ENCODE results near the gene RSPH4A.

GRCh38 chr6:116676021-116676420, 59.7 kb downstream of the RSPH4A start:
- no peak for TF ChIP-seq CTCF (IDR thresholded peaks at IDR 0.05; ENCODE audit: insufficient read depth, low read length)
- TF ChIP-seq POLR2AphosphoS5 (IDR thresholded peaks at IDR 0.05; ENCODE audit: low read depth): no peak
- TF ChIP-seq, protein P1, sequence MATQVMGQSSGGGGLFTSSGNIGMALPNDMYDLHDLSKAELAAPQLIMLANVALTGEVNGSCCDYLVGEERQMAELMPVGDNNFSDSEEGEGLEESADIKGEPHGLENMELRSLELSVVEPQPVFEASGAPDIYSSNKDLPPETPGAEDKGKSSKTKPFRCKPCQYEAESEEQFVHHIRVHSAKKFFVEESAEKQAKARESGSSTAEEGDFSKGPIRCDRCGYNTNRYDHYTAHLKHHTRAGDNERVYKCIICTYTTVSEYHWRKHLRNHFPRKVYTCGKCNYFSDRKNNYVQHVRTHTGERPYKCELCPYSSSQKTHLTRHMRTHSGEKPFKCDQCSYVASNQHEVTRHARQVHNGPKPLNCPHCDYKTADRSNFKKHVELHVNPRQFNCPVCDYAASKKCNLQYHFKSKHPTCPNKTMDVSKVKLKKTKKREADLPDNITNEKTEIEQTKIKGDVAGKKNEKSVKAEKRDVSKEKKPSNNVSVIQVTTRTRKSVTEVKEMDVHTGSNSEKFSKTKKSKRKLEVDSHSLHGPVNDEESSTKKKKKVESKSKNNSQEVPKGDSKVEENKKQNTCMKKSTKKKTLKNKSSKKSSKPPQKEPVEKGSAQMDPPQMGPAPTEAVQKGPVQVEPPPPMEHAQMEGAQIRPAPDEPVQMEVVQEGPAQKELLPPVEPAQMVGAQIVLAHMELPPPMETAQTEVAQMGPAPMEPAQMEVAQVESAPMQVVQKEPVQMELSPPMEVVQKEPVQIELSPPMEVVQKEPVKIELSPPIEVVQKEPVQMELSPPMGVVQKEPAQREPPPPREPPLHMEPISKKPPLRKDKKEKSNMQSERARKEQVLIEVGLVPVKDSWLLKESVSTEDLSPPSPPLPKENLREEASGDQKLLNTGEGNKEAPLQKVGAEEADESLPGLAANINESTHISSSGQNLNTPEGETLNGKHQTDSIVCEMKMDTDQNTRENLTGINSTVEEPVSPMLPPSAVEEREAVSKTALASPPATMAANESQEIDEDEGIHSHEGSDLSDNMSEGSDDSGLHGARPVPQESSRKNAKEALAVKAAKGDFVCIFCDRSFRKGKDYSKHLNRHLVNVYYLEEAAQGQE (IDR thresholded peaks at IDR 0.05; ENCODE audit: insufficient replicate concordance, low read depth): no peak
